H9 (cell line): Measurements from ENCODE around the gene ACADSB. TPM values are rescaled to one million over a fixed set of nuclear protein-coding genes. Genes with fewer than 3 reads are reported as not detected.

Experiments
- DNase-seq: peaks from one replicate; pipeline ENCODE4 v3.0.0-alpha.2; 2017
- H2AFZ ChIP-seq: one replicate; pipeline ENCODE4 v1.6.1; 2013; ENCODE audit warnings: mild to moderate bottlenecking, low read length, control low read depth, moderate library complexity
- H2AK5ac ChIP-seq: 2 replicates; pipeline ENCODE4 v1.6.1; 2013; ENCODE audit warnings: low read length, control low read depth, mixed read lengths; ENCODE audit not compliant: insufficient read length
- H2BK120ac ChIP-seq: one replicate; pipeline ENCODE4 v1.6.1; 2013; ENCODE audit warnings: low read depth, mild to moderate bottlenecking, low read length, control low read depth, inconsistent platforms; ENCODE audit not compliant: poor library complexity, severe bottlenecking
- H2BK12ac ChIP-seq: 2 replicates; pipeline ENCODE4 v1.6.1; 2013; ENCODE audit warnings: low read length, control low read depth, mixed read lengths, low read depth; ENCODE audit not compliant: insufficient read length
- H2BK15ac ChIP-seq: 2 replicates; pipeline ENCODE4 v1.6.1; 2013; ENCODE audit warnings: low read depth, low read length, control low read depth
- H2BK20ac ChIP-seq: one replicate; pipeline ENCODE4 v1.6.1; 2013; ENCODE audit warnings: low read depth, mild to moderate bottlenecking, low read length, control low read depth, inconsistent platforms; ENCODE audit not compliant: poor library complexity, severe bottlenecking
- H2BK5ac ChIP-seq: 2 replicates; pipeline ENCODE4 v1.6.1; 2013; ENCODE audit warnings: low read length, control low read depth, mixed read lengths; ENCODE audit not compliant: insufficient read length
- H3K14ac ChIP-seq: 2 replicates; pipeline ENCODE4 v1.6.1; 2013; ENCODE audit warnings: low read length, control low read depth; ENCODE audit not compliant: insufficient read depth
- H3K18ac ChIP-seq: 2 replicates; pipeline ENCODE4 v1.6.1; 2013; ENCODE audit warnings: low read depth, mild to moderate bottlenecking, mixed read lengths, low read length, control low read depth; ENCODE audit not compliant: insufficient read length
- H3K23ac ChIP-seq: 2 replicates; pipeline ENCODE4 v1.6.1; 2013; ENCODE audit warnings: low read length, control low read depth, mixed read lengths, low read depth; ENCODE audit not compliant: insufficient read length
- H3K23me2 ChIP-seq: 2 replicates; pipeline ENCODE4 v1.6.1; 2013; ENCODE audit warnings: low read depth, mild to moderate bottlenecking, mixed read lengths, low read length, control low read depth; ENCODE audit not compliant: insufficient read length, poor library complexity, severe bottlenecking
- H3K27ac ChIP-seq: 2 replicates; pipeline ENCODE4 v1.5.1; 2013; ENCODE audit warnings: low read length, control low read depth, mixed read lengths, low read depth; ENCODE audit not compliant: insufficient read length
- H3K27me3 ChIP-seq: 2 replicates; pipeline ENCODE4 v1.6.1; 2013; ENCODE audit warnings: low read length, control low read depth, inconsistent platforms; ENCODE audit not compliant: insufficient read depth
- H3K4ac ChIP-seq: 2 replicates; pipeline ENCODE4 v1.6.1; 2013; ENCODE audit warnings: low read depth, mild to moderate bottlenecking, control low read depth, inconsistent platforms, low read length, moderate library complexity
- H3K4me1 ChIP-seq: 2 replicates; pipeline ENCODE4 v1.6.1; 2013; ENCODE audit warnings: low read length, control low read depth, inconsistent platforms; ENCODE audit not compliant: insufficient read depth
- H3K4me2 ChIP-seq: 2 replicates; pipeline ENCODE4 v1.6.1; 2013; ENCODE audit warnings: low read length, control low read depth, mixed read lengths; ENCODE audit not compliant: insufficient read length, insufficient read depth
- H3K56ac ChIP-seq: 2 replicates; pipeline ENCODE4 v1.6.1; 2013; ENCODE audit warnings: low read depth, mild to moderate bottlenecking, mixed read lengths, low read length, control low read depth; ENCODE audit not compliant: insufficient read length
- H3K79me1 ChIP-seq: 2 replicates; pipeline ENCODE4 v1.6.1; 2013; ENCODE audit warnings: low read depth, mild to moderate bottlenecking, moderate library complexity, low read length, control low read depth, inconsistent platforms; ENCODE audit not compliant: insufficient read depth, poor library complexity, severe bottlenecking
- H3K79me2 ChIP-seq: 2 replicates; pipeline ENCODE4 v1.6.1; 2013; ENCODE audit warnings: low read length, control low read depth, inconsistent platforms; ENCODE audit not compliant: insufficient read depth
- H3K9ac ChIP-seq: 2 replicates; pipeline ENCODE4 v1.6.1; 2013; ENCODE audit warnings: low read length, control low read depth, mixed read lengths; ENCODE audit not compliant: insufficient read length; ENCODE audit errors: extremely low read depth
- H3K9me3 ChIP-seq: one replicate; pipeline ENCODE4 v1.6.1; 2013; ENCODE audit warnings: low read depth, low read length, inconsistent platforms; ENCODE audit not compliant: control insufficient read depth
- H3T11ph ChIP-seq: one replicate; pipeline ENCODE4 v1.6.1; 2013; ENCODE audit warnings: mild to moderate bottlenecking, low read length, control low read depth, inconsistent platforms
- H4K20me1 ChIP-seq: one replicate; pipeline ENCODE4 v1.6.1; 2013; ENCODE audit not compliant: control insufficient read depth, insufficient read length, insufficient read depth
- H4K5ac ChIP-seq: 2 replicates; pipeline ENCODE4 v1.6.1; 2013; ENCODE audit warnings: low read depth, mild to moderate bottlenecking, mixed read lengths, low read length, control low read depth; ENCODE audit not compliant: insufficient read length
- H4K8ac ChIP-seq: replicated peaks from 2 replicates; pipeline ENCODE4 v1.6.1; 2013; ENCODE audit warnings: low read length, control low read depth, mixed read lengths, low read depth; ENCODE audit not compliant: insufficient read length
- H4K91ac ChIP-seq: 2 replicates; pipeline ENCODE4 v1.6.1; 2013; ENCODE audit warnings: low read depth, mild to moderate bottlenecking, moderate library complexity, mixed read lengths, low read length, control low read depth; ENCODE audit not compliant: insufficient read length
- H3K27ac Mint-ChIP-seq, 3 experiments: 2 replicates in 2 of 3; 3 replicates in 1 of 3; pipeline ENCODE4 v1.8.0; 2020 to 2021; ENCODE audit warnings: mixed read lengths in 3 of 3, mild to moderate bottlenecking in 1 of 3, moderate library complexity in 1 of 3
- H3K27me3 Mint-ChIP-seq: 2 replicates; pipeline ENCODE4 v1.8.0; 2021; ENCODE audit warnings: low read depth, mild to moderate bottlenecking, moderate library complexity, mixed read lengths
- H3K36me3 Mint-ChIP-seq, 3 experiments: 2 replicates in 2 of 3; 3 replicates in 1 of 3; pipeline ENCODE4 v1.8.0; 2020 to 2021; ENCODE audit warnings: low read depth in 3 of 3, mixed read lengths in 3 of 3; ENCODE audit not compliant: insufficient read depth in 1 of 3
- H3K4me1 Mint-ChIP-seq, 2 experiments: 2 replicates each; pipeline ENCODE4 v1.8.0; 2020; ENCODE audit warnings: mixed read lengths in 2 of 2
- H3K4me3 Mint-ChIP-seq, 2 experiments: 2 replicates in 1 of 2; 3 replicates in 1 of 2; pipeline ENCODE4 v1.8.0; 2020 to 2021; ENCODE audit warnings: mild to moderate bottlenecking in 2 of 2, mixed read lengths in 2 of 2, moderate library complexity in 1 of 2
- H3K9me3 Mint-ChIP-seq, 2 experiments: 2 replicates in 1 of 2; 3 replicates in 1 of 2; pipeline ENCODE4 v1.8.0; 2020; ENCODE audit warnings: mild to moderate bottlenecking in 2 of 2, mixed read lengths in 2 of 2, moderate library complexity in 1 of 2
- WGBS: extraction: QIAGEN DNeasy Blood & Tissue Kit; methylation state at CpG from one replicate; pipeline ENCODE4 v1.1.7; 2013; ENCODE audit warnings: missing lambda C conversion rate, low lambda C conversion rate, mixed read lengths; ENCODE audit not compliant: insufficient read length; ENCODE audit errors: extremely low coverage; 5-methylcytosine and 5-hydroxymethylcytosine counted together
- total RNA-seq: library from RNA; stranded (reverse); gene quantifications from 2 replicates; pipeline ENCODE4 v1.2.1, GENCODE V29; 2021
- TF ChIP-seq, protein P1 (sequence below): fragments of 200-600 bp; sonication (generic); conservative IDR thresholded peaks from 3 replicates; pipeline ENCODE4 v1.8.0; 2021; ENCODE audit warnings: antibody characterized with exemption, mild to moderate bottlenecking

The ACADSB gene
- total RNA-seq, 1 experiment from 2014 or later: 35.1 TPM

- H2AFZ ChIP-seq: no peak overlapping the region
- H2BK5ac ChIP-seq: no peak overlapping the region
- no peaks in the 10 kb centered on the region for H3K79me1 ChIP-seq
- no peaks in the 10 kb centered on the region for H4K20me1 ChIP-seq
- Mint-ChIP-seq H3K4me3 (no peak overlapping the region), H3K27me3 (peaks cover 28% of the 10 kb centered on the region), H3K36me3 (peaks cover 7 to 26% (median 17%) of the 10 kb centered on the region in 3 experiments), H3K27ac (no peak overlapping the region), H3K9me3 (peaks cover 34 to 44% of the 10 kb centered on the region in 2 experiments), H3K4me1 (peaks cover 3% of the 10 kb centered on the region in 2 experiments; a peak in 1 of 4 replicates)
- H4K8ac ChIP-seq: no peak overlapping the region
- TF ChIP-seq, protein P1, sequence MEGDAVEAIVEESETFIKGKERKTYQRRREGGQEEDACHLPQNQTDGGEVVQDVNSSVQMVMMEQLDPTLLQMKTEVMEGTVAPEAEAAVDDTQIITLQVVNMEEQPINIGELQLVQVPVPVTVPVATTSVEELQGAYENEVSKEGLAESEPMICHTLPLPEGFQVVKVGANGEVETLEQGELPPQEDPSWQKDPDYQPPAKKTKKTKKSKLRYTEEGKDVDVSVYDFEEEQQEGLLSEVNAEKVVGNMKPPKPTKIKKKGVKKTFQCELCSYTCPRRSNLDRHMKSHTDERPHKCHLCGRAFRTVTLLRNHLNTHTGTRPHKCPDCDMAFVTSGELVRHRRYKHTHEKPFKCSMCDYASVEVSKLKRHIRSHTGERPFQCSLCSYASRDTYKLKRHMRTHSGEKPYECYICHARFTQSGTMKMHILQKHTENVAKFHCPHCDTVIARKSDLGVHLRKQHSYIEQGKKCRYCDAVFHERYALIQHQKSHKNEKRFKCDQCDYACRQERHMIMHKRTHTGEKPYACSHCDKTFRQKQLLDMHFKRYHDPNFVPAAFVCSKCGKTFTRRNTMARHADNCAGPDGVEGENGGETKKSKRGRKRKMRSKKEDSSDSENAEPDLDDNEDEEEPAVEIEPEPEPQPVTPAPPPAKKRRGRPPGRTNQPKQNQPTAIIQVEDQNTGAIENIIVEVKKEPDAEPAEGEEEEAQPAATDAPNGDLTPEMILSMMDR: no peak
- H3K9me3 ChIP-seq: peaks cover 5% of the 10 kb centered on the region
- WGBS: no CpG with 5 or more reads among the region's 3 CpGs
- H3K27ac ChIP-seq: no peak overlapping the region
- no peak overlapping the region for H3K23ac ChIP-seq
- no peak overlapping the region for H3T11ph ChIP-seq
- no peaks in the 10 kb centered on the region for H3K79me2 ChIP-seq
- no peaks in the 10 kb centered on the region for H3K23me2 ChIP-seq
- no peaks in the 10 kb centered on the region for H3K27me3 ChIP-seq
- H3K4me2 ChIP-seq: no peak overlapping the region
- no peak overlapping the region for H4K91ac ChIP-seq
- no peak overlapping the region for H3K9ac ChIP-seq
- no peak overlapping the region for H4K5ac ChIP-seq
- no peak overlapping the region for H2BK15ac ChIP-seq
- no peak overlapping the region for H3K14ac ChIP-seq
- H3K4me1 ChIP-seq: no peaks in the 10 kb centered on the region
- no peak overlapping the region for H2BK120ac ChIP-seq
- no peak overlapping the region for H3K56ac ChIP-seq
- no peak overlapping the region for H2AK5ac ChIP-seq
- no peak overlapping the region for H2BK20ac ChIP-seq
- DNase-seq: no peak
- H3K18ac ChIP-seq: no peak overlapping the region
- H3K4ac ChIP-seq: no peak overlapping the region
- no peak overlapping the region for H2BK12ac ChIP-seq
These were observed 40.1 kb upstream of the ACADSB start for GRCh38 chr10:122968698-122969097.
